ENCODE data around the gene TTC12. TPM values are rescaled to one million over a fixed set of nuclear protein-coding genes. Genes with fewer than 3 reads are reported as not detected.

TTC12 gene
- total RNA-seq, 2 donors from 2014 or later: 21.6 TPM

DNA sequence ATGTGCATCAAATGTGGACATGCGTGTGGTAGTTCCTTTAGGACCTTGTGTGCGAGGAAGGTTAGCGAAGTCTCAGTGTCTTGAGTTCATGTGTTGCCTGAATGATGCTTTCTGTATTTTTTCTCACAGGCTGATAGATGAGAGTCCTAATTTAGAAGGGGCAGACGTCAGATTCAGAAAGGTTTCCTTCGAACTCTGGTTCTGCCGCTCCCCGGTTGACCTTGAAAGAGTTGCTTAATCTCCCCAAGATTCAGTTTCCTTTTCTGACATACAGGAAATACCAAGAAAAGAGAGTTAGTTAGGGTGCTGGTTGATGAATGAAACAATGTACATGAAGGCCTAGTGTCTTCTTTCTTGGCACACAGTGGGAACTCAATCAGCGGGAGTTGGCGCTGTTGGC, 35.9 kb upstream of the TTC12 start:
- no peak for TF ChIP-seq POLR2AphosphoS5 (IDR thresholded peaks at IDR 0.05)
- TF ChIP-seq POLR2A (IDR thresholded peaks at IDR 0.05): no peak
- TF ChIP-seq, protein P1, sequence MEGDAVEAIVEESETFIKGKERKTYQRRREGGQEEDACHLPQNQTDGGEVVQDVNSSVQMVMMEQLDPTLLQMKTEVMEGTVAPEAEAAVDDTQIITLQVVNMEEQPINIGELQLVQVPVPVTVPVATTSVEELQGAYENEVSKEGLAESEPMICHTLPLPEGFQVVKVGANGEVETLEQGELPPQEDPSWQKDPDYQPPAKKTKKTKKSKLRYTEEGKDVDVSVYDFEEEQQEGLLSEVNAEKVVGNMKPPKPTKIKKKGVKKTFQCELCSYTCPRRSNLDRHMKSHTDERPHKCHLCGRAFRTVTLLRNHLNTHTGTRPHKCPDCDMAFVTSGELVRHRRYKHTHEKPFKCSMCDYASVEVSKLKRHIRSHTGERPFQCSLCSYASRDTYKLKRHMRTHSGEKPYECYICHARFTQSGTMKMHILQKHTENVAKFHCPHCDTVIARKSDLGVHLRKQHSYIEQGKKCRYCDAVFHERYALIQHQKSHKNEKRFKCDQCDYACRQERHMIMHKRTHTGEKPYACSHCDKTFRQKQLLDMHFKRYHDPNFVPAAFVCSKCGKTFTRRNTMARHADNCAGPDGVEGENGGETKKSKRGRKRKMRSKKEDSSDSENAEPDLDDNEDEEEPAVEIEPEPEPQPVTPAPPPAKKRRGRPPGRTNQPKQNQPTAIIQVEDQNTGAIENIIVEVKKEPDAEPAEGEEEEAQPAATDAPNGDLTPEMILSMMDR (IDR thresholded peaks at IDR 0.05): no peak
- DNase-seq (ENCODE audit: low spot score): no peak
- no peak overlapping the region for H3K4me3 ChIP-seq
- H3K9me3 ChIP-seq: no peaks in the 10 kb centered on the region
- H3K36me3 ChIP-seq: no peaks in the 10 kb centered on the region
- no peak overlapping the region for H3K27ac ChIP-seq
- 94% methylated on average over 9 of the region's 9 CpGs for WGBS
- intact Hi-C loops (cut with DNase I): no loop called here
- no peaks in the 10 kb centered on the region for H3K27me3 ChIP-seq (replicated peaks; ENCODE audit: insufficient read depth)
- no peaks in the 10 kb centered on the region for H3K4me1 ChIP-seq (replicated peaks)

DNA sequence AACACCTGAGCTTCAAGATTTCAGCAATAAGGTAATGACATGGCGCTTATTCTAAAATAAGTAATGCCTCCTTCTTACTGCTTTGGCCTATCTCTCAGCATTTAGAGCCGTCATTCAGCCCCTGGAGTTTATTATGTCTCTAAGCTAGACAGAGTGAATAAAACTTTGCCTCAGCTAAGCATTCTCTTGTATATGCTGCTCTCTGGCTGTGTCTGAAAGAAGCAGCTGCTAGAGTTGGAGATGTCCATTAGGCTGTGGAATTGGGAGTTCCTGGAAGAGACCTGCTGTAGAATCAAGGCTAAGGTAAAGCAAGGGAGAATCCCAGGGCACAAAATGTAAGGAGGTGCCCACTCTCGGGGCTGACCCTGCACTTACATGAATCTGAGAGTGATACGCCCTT, 35.5 kb upstream of the TTC12 start:
- H3K27ac ChIP-seq: no peak overlapping the region
- H3K9me3 ChIP-seq: no peaks in the 10 kb centered on the region
- H3K36me3 ChIP-seq: no peaks in the 10 kb centered on the region
- no peak overlapping the region for H3K4me3 ChIP-seq
- H3K4me1 ChIP-seq (replicated peaks): no peaks in the 10 kb centered on the region
- intact Hi-C loops (cut with DNase I): no loop called here
- DNase-seq (ENCODE audit: low spot score): no peak
- TF ChIP-seq, protein P1 (IDR thresholded peaks at IDR 0.05): no peak
- no peak for TF ChIP-seq POLR2AphosphoS5 (IDR thresholded peaks at IDR 0.05)
- TF ChIP-seq POLR2A (IDR thresholded peaks at IDR 0.05): no peak
- 76% methylated on average over 4 of the region's 4 CpGs for WGBS
- no peaks in the 10 kb centered on the region for H3K27me3 ChIP-seq (replicated peaks; ENCODE audit: insufficient read depth)

DNA sequence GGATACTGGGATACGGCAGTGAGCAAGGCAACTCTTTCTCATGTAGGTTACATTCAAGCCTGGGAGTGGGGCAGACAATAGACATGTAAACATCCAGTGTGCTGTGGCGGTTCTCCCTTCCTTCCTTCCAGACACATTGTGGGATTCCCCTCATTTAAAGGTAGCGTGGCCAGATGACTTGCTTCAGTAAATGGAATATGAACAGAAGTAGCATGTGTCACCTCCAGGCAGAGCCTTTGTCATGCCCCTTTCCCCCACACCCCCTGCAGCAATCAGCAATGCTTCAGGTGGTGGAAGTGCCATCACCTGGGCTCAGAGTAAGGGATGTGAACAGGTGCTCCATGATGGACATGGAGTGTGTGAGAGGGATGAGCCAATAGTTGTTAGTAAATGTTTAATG, 34.8 kb upstream of the TTC12 start:
- TF ChIP-seq, protein P1 (IDR thresholded peaks at IDR 0.05): no peak
- H3K27ac ChIP-seq: no peak overlapping the region
- no peaks in the 10 kb centered on the region for H3K9me3 ChIP-seq
- intact Hi-C loops (cut with DNase I): no loop called here
- WGBS: 84% methylated on average over 3 of the region's 3 CpGs
- no peaks in the 10 kb centered on the region for H3K4me1 ChIP-seq (replicated peaks)
- no peaks in the 10 kb centered on the region for H3K27me3 ChIP-seq (replicated peaks; ENCODE audit: insufficient read depth)
- no peak overlapping the region for H3K4me3 ChIP-seq
- H3K36me3 ChIP-seq: no peaks in the 10 kb centered on the region
- DNase-seq (ENCODE audit: low spot score): no peak

DNA sequence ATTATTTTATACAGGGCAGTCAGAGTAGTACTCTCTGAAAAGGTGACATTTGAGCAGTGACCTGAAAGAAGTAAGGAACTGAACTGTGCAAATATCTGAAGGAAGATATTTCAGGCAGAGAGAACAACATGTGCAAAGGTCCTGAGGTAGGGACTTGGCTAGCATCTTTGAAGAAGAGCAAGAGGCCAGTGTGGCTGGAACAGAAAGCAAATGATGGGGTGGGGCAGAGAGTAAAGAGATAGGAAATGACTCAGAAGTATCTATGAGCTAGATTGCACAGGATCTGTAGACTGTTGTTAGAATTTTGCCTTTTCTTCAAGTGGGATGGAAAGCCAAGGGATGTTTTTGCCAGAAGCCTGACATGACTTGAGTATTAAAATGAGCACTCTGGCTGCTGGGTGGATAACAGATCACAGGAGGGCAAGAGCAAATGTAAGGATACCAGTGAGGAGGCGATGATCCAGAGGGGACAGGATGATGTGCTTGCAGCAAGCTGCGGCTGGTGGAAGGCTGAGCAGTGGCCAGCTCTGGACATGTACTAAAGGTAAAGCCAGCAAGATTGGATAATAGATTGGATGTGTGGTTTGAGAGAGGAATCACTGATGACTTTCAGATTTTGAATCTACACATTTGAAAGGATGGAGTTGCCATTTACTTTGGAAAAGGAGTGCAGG, 33.2 kb upstream of the TTC12 start:
- 100% methylated on average over 2 of the region's 2 CpGs for WGBS
- Histone ChIP-seq H3K9me3 (no peaks in the 10 kb centered on the region), H3K36me3 (no peaks in the 10 kb centered on the region), H3K4me1 (replicated peaks) (no peaks in the 10 kb centered on the region), H3K27me3 (replicated peaks; ENCODE audit: insufficient read depth) (no peaks in the 10 kb centered on the region), H3K4me3 (no peak overlapping the region), H3K27ac (no peak overlapping the region)
- TF ChIP-seq, protein P1 (IDR thresholded peaks at IDR 0.05): no peak
- TF ChIP-seq POLR2AphosphoS5 (IDR thresholded peaks at IDR 0.05): no peak
- no peak for TF ChIP-seq POLR2A (IDR thresholded peaks at IDR 0.05)
- DNase-seq (ENCODE audit: low spot score): no peak
- intact Hi-C loops (cut with DNase I): loop anchor here (10.0 kb wide), 2 partner anchors 486 to 1056 kb away; partner anchors contain the start of gene PTS

DNA sequence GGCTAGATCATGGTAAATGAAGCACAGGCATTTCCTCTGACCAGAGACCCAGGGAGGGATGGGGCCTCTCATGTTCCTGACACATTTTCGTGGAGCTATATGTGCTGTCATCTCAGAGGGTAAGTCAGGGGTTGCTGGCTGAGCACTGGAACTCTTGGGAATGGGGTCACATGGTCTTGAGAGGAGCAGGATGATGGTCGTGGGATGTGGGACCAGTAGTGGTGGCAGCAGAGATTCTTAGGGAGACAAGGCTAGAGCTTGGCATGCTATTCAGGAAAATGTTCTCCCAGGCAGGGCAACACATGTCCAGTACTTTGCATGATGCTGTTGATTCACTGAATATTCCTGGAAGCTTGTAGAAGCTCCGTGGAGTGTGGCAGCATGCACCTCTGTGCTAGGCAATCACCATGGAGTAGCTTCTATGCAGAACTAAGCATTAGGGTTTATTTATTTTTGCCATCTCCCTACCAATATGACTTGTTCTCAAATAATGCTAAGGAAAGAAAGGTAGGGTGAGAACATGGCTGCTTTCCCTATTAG, 31.4 kb upstream of the TTC12 start:
- 80% methylated on average over 3 of the region's 3 CpGs for WGBS
- intact Hi-C loops (cut with DNase I): loop anchor here (10.0 kb wide), 2 partner anchors 488 to 1058 kb away; partner anchors contain the start of gene PTS
- no peak for DNase-seq (ENCODE audit: low spot score)

More for the DNA sequence above, 31.4 kb upstream of the TTC12 start:
- H3K36me3 ChIP-seq: no peaks in the 10 kb centered on the region
- no peaks in the 10 kb centered on the region for H3K4me1 ChIP-seq (replicated peaks)
- H3K27me3 ChIP-seq (replicated peaks; ENCODE audit: insufficient read depth): no peaks in the 10 kb centered on the region
- no peak overlapping the region for H3K27ac ChIP-seq
- TF ChIP-seq POLR2A (IDR thresholded peaks at IDR 0.05) (no peak), POLR2AphosphoS5 (IDR thresholded peaks at IDR 0.05) (no peak)
- TF ChIP-seq, protein P1 (IDR thresholded peaks at IDR 0.05): no peak
- no peak overlapping the region for H3K4me3 ChIP-seq
- no peaks in the 10 kb centered on the region for H3K9me3 ChIP-seq

Measured in prostate gland (tissue), 2 donors.